Esophagus muscularis mucosa (tissue), 4 donors: ENCODE results near the gene KCTD11. TPM values are rescaled to one million over a fixed set of nuclear protein-coding genes. Genes with fewer than 3 reads are reported as not detected.

Experiments
- DNase-seq: peaks from one replicate; pipeline ENCODE4 v3.0.0-alpha.2; 2017; ENCODE audit errors: extremely low spot score
- H3K27ac ChIP-seq, 4 donors: fragments of 200-600 bp; sonication (generic); replicated peaks in 1 of 4; 1 replicate in 3 of 4; 2 replicates in 1 of 4; pipeline ENCODE4 v1.5.1; 2016 to 2019; ENCODE audit warnings: mild to moderate bottlenecking in 1 of 4
- H3K27me3 ChIP-seq, 4 donors: fragments of 200-600 bp; sonication (generic); one replicate each; pipeline versions ENCODE4 v1.5.1 to v1.6.0; 2016 to 2019
- H3K36me3 ChIP-seq, 4 donors: fragments of 200-600 bp; sonication (generic); one replicate each; pipeline ENCODE4 v1.5.1; 2016 to 2019
- H3K4me1 ChIP-seq, 4 donors: fragments of 200-600 bp; sonication (generic); one replicate each; pipeline ENCODE4 v1.5.1; 2016 to 2019
- H3K4me3 ChIP-seq, 4 donors: fragments of 200-600 bp; sonication (generic); 1 replicate in 2 of 4; 2 replicates in 2 of 4; pipeline ENCODE4 v1.5.1; 2016 to 2019; ENCODE audit warnings: mild to moderate bottlenecking in 4 of 4, moderate library complexity in 1 of 4
- H3K9me3 ChIP-seq, 4 donors: fragments of 200-600 bp; sonication (generic); 1 replicate in 3 of 4; 2 replicates in 1 of 4; pipeline ENCODE4 v1.5.1; 2016 to 2019
- EP300 ChIP-seq: sonication (generic); formaldehyde crosslinking; IDR thresholded peaks from one replicate; pipeline ENCODE4 v1.6.1; 2017; ENCODE audit warnings: antibody characterized with exemption
- POLR2A ChIP-seq: fragments of 450-650 bp; IDR thresholded peaks from one replicate; pipeline ENCODE4 v1.6.1; 2017; ENCODE audit warnings: antibody characterized with exemption, moderate library complexity, mild to moderate bottlenecking, low read depth
- POLR2AphosphoS5 ChIP-seq, 2 donors: sonication (generic); formaldehyde crosslinking; IDR thresholded peaks; one replicate each; pipeline ENCODE4 v1.6.1; 2017; ENCODE audit warnings: antibody characterized with exemption in 2 of 2
- WGBS: methylation state at CpG from one replicate; pipeline ENCODE4 v1.1.5; 2018; 5-methylcytosine and 5-hydroxymethylcytosine counted together
- intact Hi-C: fragments of 100-400 bp; cut with DNase I; formaldehyde crosslinking; loops from one replicate; pipeline ENCODE4 v1.15.1; 2023
- total RNA-seq, 4 donors: library from RNA; depleted of rRNA; stranded (reverse); fragments of >200 nt; gene quantifications; one replicate each; pipeline versions ENCODE4 v1.1.0 to v1.2.1, GENCODE V29; 2016
- TF ChIP-seq, protein P1 (sequence below), 3 experiments: fragments of 200-600 bp in 2 of 3; fragments of 450-650 bp in 1 of 3; sonication (generic) in 2 of 3; IDR thresholded peaks; one replicate each; pipeline ENCODE4 v1.5.1; 2017 to 2019; ENCODE audit warnings: antibody characterized with exemption in 3 of 3, mild to moderate bottlenecking in 2 of 3, moderate library complexity in 1 of 3

KCTD11 gene
- total RNA-seq, 4 donors from 2014 or later: 9.1 to 18.2 (median 13.3) TPM

DNA sequence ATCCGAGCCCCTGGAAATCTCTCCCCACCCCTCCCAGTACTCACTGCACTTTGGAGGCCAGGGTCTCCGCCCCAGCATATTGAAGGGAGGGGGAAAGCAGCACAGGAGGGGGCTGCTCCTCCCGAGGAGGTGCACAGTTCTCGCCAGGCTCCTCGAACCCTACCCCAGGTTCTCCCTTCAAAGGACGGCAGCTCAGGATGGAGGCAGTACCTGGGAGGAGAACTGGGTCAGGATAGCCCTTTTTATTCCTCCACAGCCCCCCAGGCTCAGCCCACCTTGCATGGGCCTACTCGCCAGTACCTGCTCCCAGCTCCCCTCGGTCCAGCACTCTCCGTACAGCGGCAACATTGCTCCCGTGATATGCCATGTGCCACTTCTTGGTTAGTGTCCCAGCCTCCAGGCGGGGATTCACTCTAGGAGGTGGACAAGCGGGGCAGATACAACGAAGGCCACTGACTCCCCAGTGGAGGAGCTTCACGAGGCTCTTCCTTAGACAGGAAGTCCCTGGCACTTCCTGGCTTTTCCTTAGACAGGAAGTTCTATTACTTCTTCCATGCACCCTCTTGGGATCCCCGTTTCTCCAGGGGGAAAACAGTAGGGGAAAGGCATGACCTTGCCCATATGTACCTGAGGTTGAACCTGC, 34.7 kb upstream of the KCTD11 start:
- TF ChIP-seq, protein P1, sequence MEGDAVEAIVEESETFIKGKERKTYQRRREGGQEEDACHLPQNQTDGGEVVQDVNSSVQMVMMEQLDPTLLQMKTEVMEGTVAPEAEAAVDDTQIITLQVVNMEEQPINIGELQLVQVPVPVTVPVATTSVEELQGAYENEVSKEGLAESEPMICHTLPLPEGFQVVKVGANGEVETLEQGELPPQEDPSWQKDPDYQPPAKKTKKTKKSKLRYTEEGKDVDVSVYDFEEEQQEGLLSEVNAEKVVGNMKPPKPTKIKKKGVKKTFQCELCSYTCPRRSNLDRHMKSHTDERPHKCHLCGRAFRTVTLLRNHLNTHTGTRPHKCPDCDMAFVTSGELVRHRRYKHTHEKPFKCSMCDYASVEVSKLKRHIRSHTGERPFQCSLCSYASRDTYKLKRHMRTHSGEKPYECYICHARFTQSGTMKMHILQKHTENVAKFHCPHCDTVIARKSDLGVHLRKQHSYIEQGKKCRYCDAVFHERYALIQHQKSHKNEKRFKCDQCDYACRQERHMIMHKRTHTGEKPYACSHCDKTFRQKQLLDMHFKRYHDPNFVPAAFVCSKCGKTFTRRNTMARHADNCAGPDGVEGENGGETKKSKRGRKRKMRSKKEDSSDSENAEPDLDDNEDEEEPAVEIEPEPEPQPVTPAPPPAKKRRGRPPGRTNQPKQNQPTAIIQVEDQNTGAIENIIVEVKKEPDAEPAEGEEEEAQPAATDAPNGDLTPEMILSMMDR (IDR thresholded peaks at IDR 0.05): no peak
- TF ChIP-seq POLR2A (no peak), EP300 (no peak), POLR2AphosphoS5 (IDR thresholded peaks at IDR 0.05) (no peak)

DNA sequence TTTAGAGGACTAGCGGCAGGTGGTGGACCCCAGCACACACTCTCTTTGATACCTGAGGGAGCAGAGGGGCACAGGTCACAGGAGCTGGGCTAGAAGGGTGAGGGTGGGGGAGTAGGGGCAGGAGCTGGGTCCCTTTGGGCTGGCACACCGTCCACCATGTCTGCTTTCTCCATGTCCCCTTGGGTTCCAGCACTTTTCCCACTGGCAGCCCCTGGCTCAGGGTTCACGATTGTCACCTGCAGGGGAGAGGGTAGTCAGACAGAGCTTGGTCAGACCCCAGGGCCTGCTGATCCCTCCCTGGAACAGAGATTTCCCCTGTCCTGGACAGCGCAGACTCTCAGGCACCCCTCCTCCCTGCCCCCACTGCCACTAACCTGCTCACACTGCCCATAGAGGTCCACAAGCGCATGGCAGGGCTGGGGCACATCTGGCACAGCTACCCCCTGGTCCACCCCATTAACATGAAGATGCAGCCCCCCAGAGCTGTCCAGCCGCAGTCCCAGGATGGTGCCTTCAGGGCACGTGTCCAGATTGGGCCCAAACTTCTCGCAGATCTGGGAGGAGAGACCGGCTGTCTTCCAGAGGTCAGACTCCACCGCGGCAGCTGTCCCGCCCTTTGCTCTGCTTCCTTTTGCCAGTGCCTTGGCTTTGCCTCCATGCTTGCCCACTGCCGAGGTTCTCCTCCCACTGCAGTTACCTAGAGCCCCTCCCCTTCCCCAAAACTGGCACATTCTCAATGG, 33.7 kb upstream of the KCTD11 start:
- H3K27me3 ChIP-seq: no peaks in the 10 kb centered on the region

More for the DNA sequence above, 34.7 kb upstream of the KCTD11 start:
- DNase-seq: no peak
- no peaks in the 10 kb centered on the region for H3K27me3 ChIP-seq
- H3K4me1 ChIP-seq: peaks cover 30 to 36% (median 34%) of the 10 kb centered on the region in 4 donors
- H3K27ac ChIP-seq: no peak overlapping the region
- peaks cover 58 to 86% (median 73%) of the 10 kb centered on the region in 4 donors for H3K36me3 ChIP-seq
- 85% methylated on average over 16 of the region's 16 CpGs for WGBS
- no peak overlapping the region for H3K4me3 ChIP-seq
- intact Hi-C loops: no loop called here
- H3K9me3 ChIP-seq: no peaks in the 10 kb centered on the region

DNA sequence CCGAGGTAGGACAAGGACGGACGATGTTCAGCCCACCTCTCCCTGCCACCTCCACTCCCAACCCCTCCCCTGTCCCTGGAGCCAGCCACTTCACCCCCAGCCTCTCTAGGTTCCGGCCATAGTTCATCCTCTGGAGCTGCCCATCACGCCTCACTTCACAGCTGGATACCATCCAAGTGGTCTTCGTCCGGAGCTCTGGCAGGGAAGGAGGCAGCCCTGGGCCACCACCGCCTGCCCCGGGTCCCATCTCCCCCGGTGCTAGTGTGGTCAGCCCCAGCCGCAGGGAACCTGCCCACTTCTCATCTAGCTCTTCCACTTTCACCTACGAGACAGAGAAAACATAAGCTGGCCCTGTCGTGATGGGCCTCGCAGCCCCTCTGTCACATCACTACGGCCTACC, 30.5 kb upstream of the KCTD11 start:
- no peak overlapping the region for H3K4me3 ChIP-seq
- intact Hi-C loops: no loop called here
- TF ChIP-seq, protein P1 (IDR thresholded peaks at IDR 0.05): no peak
- no peak for TF ChIP-seq POLR2AphosphoS5 (IDR thresholded peaks at IDR 0.05)
- peaks cover 0 to 6% (median 0%) of the 10 kb centered on the region in 4 donors for H3K4me1 ChIP-seq
- no peak for DNase-seq
- no peaks in the 10 kb centered on the region for H3K9me3 ChIP-seq
- WGBS: 87% methylated on average over 14 of the region's 15 CpGs
- no peak overlapping the region for H3K27ac ChIP-seq
- no peaks in the 10 kb centered on the region for H3K27me3 ChIP-seq
- peaks cover 60 to 100% (median 94%) of the 10 kb centered on the region in 4 donors for H3K36me3 ChIP-seq

More for the DNA sequence above, 33.7 kb upstream of the KCTD11 start:
- Histone ChIP-seq H3K4me1 (peaks cover 20 to 25% (median 24%) of the 10 kb centered on the region in 4 donors), H3K4me3 (no peak overlapping the region), H3K27ac (no peak overlapping the region), H3K9me3 (no peaks in the 10 kb centered on the region), H3K36me3 (peaks cover 58 to 86% (median 73%) of the 10 kb centered on the region in 4 donors)
- intact Hi-C loops: no loop called here
- TF ChIP-seq, protein P1 (IDR thresholded peaks at IDR 0.05): no peak
- TF ChIP-seq POLR2A: no peak
- no peak for TF ChIP-seq EP300
- TF ChIP-seq POLR2AphosphoS5 (IDR thresholded peaks at IDR 0.05): no peak
- WGBS: 83% methylated on average over 3 of the region's 13 CpGs
- DNase-seq: no peak

DNA sequence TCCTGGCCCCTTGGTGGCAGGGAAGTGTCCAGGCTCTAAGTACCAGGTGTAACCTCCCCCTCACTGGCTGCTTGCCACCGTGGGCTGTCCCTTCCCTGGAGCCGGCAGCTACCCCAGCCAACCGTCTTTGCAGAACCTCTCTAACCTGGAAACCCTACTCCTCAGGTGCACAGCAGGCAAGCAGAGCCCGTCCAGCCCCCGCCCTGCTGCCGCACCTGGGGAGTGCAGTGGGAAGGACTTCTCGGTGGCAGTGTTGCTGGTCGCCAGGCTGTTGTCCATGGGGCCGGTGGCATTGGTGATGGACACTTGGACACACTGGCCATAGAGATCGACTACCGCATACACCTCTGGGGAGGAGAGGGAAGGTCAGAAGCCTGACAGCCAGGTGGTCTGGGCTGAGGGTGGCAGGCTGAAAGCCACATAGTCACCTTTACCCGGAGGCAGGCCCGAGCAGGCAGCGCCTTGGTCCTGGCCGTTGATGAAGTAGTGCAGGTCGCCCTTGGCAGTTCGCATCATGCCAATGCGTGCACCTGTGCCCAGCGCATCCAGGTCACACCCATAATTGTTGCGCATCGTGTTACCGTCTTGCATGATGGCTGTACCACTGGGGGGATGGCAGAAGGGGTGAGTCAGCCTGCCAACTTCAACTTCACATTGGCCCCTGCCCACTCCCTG, 29.3 kb upstream of the KCTD11 start:
- Histone ChIP-seq H3K9me3 (no peaks in the 10 kb centered on the region), H3K4me1 (peaks cover 0 to 13% (median 4%) of the 10 kb centered on the region in 4 donors), H3K4me3 (no peak overlapping the region), H3K27ac (no peak overlapping the region), H3K36me3 (peaks cover 48 to 100% (median 91%) of the 10 kb centered on the region in 4 donors), H3K27me3 (no peaks in the 10 kb centered on the region)
- no peak for DNase-seq
- 90% methylated on average over 18 of the region's 22 CpGs for WGBS
- intact Hi-C loops: no loop called here
- TF ChIP-seq, protein P1 (IDR thresholded peaks at IDR 0.05): no peak
- no peak for TF ChIP-seq POLR2AphosphoS5 (IDR thresholded peaks at IDR 0.05)
- no peak for TF ChIP-seq EP300
- TF ChIP-seq POLR2A: no peak
